GM12872 (cell line): ENCODE results near the gene ZNF628.
A peak's percentile ranks its signal among the peaks of the same experiment; 100 is the strongest.

Experiments
- CTCF ChIP-seq: IDR thresholded peaks from 3 replicates; pipeline ENCODE4 v1.5.1; 2011; ENCODE audit warnings: low read depth, mild to moderate bottlenecking, low read length, moderate library complexity; ENCODE audit not compliant: insufficient read depth

The ZNF628 gene

GRCh38 chr19:55502197-55502952 lies 26.0 kb downstream of the ZNF628 start:
- no peak for TF ChIP-seq CTCF

- TF ChIP-seq CTCF, result no peak
These were observed 26.7 kb downstream of the ZNF628 start for GRCh38 chr19:55503157-55503501.

- TF ChIP-seq CTCF, result peak; percentile 98
These were observed 27.3 kb downstream of the ZNF628 start for GRCh38 chr19:55503502-55504251.

GRCh38 chr19:55504252-55504603 lies 27.8 kb downstream of the ZNF628 start:
- no peak for TF ChIP-seq CTCF

- TF ChIP-seq CTCF, result no peak
These were observed 28.6 kb downstream of the ZNF628 start for GRCh38 chr19:55504981-55505380.

GRCh38 chr19:55508120-55508519 lies 31.7 kb downstream of the ZNF628 start:
- TF ChIP-seq CTCF, result no peak

- TF ChIP-seq CTCF, result peak; percentile 85
These were observed 40.6 kb downstream of the ZNF628 start for GRCh38 chr19:55516878-55517620.
